AG04450 (cell line): ENCODE data around the gene TBX3. TPM values are rescaled to one million over a fixed set of nuclear protein-coding genes. Genes with fewer than 3 reads are reported as not detected.

Experiments
- CTCF ChIA-PET: fragments of 300-600, 350-600 bp; formaldehyde crosslinking; extraction: SDS; loops from one replicate; lab custom pipeline; 2022; ENCODE audit warnings: antibody characterized with exemption, inconsistent platforms; lab: Charles Lee
- POLR2A ChIA-PET: fragments of 350-600 bp; formaldehyde crosslinking; extraction: SDS; loops from one replicate; lab custom pipeline; 2021; ENCODE audit warnings: antibody characterized with exemption, inconsistent platforms; lab: Yijun Ruan, JAX
- DNase-seq: peaks from one replicate; pipeline ENCODE4 v3.0.0-alpha.2; 2011; ENCODE audit warnings: low read depth, low spot score
- H3K27ac ChIP-seq: one replicate; pipeline ENCODE4 v1.5.1; 2012; ENCODE audit warnings: low read depth, low read length, control low read depth
- H3K27me3 ChIP-seq: one replicate; pipeline ENCODE4 v1.6.0; 2012; ENCODE audit warnings: low read length; ENCODE audit not compliant: control insufficient read depth, insufficient read depth
- H3K4me3 ChIP-seq: 2 replicates; pipeline ENCODE4 v1.5.1; 2011; ENCODE audit warnings: mild to moderate bottlenecking, low read depth, low read length, control low read depth
- H3K9me3 ChIP-seq: 2 replicates; pipeline ENCODE4 v1.5.1; 2012; ENCODE audit warnings: low read length; ENCODE audit not compliant: control insufficient read depth, insufficient read depth
- polyA plus RNA-seq: library from polyadenylated mRNA; depleted of rRNA; stranded (reverse); fragments of >200 nt; gene quantifications from 2 replicates; pipeline ENCODE4 v1.2.3, GENCODE V29; 2011
- TF ChIP-seq, protein P1 (sequence below): IDR thresholded peaks from 2 replicates; pipeline ENCODE4 v1.5.1; 2011; ENCODE audit warnings: low read depth, low read length, control low read depth, inconsistent platforms

TBX3 gene
- polyA plus RNA-seq, 1 experiment = 54.8 TPM

DNA sequence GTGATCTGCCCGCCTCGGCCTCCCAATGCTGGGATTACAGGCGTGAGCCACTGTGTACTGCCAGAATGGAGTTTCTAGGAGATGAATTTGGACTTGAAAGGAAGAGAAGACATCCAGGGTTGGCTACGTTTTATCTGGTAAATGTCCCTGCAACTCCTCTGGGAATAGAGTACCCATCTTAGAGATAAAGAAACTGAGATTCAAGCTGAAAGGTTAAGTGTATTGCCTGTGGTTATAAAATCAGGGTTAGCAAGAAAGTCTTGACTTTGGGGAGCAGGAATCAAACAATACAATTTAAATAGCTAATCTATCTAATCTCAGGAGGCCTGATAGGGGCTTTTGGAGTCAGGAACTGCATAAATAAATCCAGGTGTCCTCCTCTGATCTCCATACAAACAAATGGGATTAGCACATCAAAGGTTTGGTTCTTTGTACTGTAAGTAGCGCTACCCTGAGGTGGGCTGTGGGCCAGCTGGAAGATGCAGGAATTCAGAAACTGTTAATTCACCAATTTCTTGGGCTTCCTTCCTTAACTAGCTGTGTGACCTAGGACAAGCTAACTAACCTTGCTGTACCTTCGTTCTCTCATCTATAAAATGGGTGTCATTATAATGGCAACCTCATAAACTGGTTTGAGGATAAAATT lies 45.1 kb downstream of the TBX3 start:
- Histone ChIP-seq H3K27me3 (peaks cover 2% of the 10 kb centered on the region), H3K27ac (no peak overlapping the region), H3K9me3 (no peaks in the 10 kb centered on the region), H3K4me3 (no peak overlapping the region)
- POLR2A ChIA-PET = no interaction called here
- TF ChIP-seq, protein P1, sequence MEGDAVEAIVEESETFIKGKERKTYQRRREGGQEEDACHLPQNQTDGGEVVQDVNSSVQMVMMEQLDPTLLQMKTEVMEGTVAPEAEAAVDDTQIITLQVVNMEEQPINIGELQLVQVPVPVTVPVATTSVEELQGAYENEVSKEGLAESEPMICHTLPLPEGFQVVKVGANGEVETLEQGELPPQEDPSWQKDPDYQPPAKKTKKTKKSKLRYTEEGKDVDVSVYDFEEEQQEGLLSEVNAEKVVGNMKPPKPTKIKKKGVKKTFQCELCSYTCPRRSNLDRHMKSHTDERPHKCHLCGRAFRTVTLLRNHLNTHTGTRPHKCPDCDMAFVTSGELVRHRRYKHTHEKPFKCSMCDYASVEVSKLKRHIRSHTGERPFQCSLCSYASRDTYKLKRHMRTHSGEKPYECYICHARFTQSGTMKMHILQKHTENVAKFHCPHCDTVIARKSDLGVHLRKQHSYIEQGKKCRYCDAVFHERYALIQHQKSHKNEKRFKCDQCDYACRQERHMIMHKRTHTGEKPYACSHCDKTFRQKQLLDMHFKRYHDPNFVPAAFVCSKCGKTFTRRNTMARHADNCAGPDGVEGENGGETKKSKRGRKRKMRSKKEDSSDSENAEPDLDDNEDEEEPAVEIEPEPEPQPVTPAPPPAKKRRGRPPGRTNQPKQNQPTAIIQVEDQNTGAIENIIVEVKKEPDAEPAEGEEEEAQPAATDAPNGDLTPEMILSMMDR = no peak
- no peak for DNase-seq
- CTCF ChIA-PET = interaction anchor here (0.5 to 5.9 kb wide), 7 partner anchors 14 to 1152 kb away, joined by 3 to 86 read pairs (median 7); no protein-coding TSS in a partner anchor

DNA sequence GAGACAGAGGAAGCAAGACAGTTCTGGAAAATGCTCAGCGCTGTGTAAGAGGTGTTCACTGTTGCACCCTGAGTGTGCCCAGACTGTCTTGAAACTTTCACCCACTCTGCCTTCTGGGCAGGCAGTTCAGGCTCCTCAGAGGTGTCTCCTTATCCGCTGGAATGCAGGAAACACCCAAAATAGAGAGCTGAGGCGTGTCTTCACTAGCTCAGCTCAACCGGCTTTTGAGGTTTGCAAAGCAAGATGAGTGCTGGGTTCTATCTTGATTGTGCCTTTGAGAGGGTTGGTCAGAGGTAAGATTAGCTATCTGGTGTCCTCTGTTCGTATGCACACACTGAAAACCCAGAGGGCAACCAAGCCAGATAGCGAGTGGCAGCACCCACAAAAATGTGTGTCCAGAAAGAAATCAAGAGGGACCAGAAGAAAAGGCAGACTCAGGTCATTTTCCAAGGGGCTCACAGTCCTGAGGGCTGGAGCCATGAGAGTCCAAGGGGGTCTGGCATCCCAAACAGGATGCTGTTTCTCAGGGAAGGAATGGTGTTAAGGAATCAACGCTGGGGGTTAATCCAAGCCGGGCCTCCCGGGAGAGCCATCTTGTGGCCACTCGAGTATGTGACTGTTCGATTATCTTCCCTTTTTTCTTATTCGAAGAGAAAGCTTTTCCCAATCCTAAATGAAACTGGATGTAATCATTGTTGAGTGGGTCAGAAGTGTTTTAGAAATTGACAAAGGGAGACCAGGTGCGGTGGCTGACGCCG lies 47.1 kb downstream of the TBX3 start:
- Histone ChIP-seq H3K27ac (no peak overlapping the region), H3K27me3 (peaks cover 2% of the 10 kb centered on the region)
- POLR2A ChIA-PET = no interaction called here

DNA sequence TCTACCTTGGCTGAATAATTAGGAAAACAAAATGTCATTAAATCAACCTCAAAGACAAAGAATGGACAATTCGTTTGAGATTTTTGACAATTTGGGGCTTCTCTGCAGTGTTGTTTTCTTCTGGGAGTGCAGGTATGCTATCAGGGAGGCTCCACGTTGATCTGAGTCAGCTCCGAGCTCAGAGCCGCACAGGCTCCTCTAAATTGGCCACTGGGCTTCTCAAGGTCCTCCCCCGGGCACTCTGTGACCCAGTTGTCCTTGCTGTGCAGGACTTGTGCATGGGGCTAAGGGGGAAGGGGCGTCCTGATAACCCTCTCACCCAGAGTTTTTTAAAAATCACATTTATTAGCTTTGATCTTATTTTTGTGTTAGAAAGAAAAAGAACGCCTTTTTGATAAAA lies 52.7 kb downstream of the TBX3 start:
- Histone ChIP-seq H3K4me3 (no peak overlapping the region), H3K9me3 (no peaks in the 10 kb centered on the region), H3K27ac (no peak overlapping the region), H3K27me3 (peaks cover 2% of the 10 kb centered on the region)
- CTCF ChIA-PET = interaction anchor here (1.5 to 2.3 kb wide), 2 partner anchors 651 to 665 kb away, joined by 3 to 7 read pairs; partner anchors contain the start of gene RBM19
- no peak for DNase-seq
- TF ChIP-seq, protein P1 = no peak
- POLR2A ChIA-PET = no interaction called here

More for the DNA sequence above, 47.1 kb downstream of the TBX3 start:
- CTCF ChIA-PET = interaction anchor here (0.6 to 5.9 kb wide), 15 partner anchors 12 to 1281 kb away, joined by 3 to 86 read pairs (median 5); no protein-coding TSS in a partner anchor
- H3K4me3 ChIP-seq = no peak overlapping the region
- DNase-seq = no peak
- no peaks in the 10 kb centered on the region for H3K9me3 ChIP-seq
- TF ChIP-seq, protein P1 = peak; percentile 64

DNA sequence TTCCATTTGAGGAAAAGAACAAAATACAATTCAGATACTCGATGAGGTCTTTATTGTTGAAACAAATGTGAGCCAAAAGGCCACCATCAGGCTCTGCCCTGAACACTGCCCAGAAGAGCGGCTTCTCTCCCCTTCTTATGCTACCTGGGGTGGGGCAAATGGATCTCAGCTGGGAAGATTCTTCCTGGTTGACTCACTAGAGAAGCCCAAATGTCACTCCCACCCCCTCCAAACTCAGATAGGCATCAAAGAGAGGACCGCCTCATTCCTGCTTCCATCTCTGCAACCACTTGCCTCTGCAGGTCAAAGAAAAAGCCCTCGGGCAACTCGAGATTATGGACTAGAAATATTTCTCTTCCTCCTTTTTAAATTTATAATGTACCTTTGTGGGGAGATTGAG lies 55.8 kb downstream of the TBX3 start:
- Histone ChIP-seq H3K4me3 (no peak overlapping the region), H3K27ac (no peak overlapping the region), H3K27me3 (peaks cover 2% of the 10 kb centered on the region), H3K9me3 (no peaks in the 10 kb centered on the region)
- DNase-seq = no peak
- TF ChIP-seq, protein P1 = no peak
- CTCF ChIA-PET = interaction anchor here (9.3 kb wide), 1 partner anchor 1289 kb away, joined by 91 read pairs; no protein-coding TSS in a partner anchor
- POLR2A ChIA-PET = no interaction called here

DNA sequence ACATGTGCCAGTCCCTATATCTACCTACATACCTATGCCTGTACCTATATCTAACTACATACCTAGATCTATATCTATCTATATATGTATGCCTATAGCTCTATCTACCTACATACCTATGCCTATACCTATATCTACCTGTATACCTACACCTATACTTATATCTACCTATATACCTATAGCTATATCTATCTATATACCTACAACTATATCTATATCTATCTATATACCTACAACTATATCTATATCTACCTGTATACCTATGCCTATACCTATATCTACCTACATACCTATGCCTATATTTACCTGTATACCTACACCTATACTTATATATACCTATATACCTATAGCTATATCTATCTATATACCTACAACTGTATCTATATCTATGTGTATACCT lies 56.6 kb downstream of the TBX3 start:
- CTCF ChIA-PET = interaction anchor here (3.0 to 9.3 kb wide), 2 partner anchors 29 to 1290 kb away, joined by 19 to 91 read pairs; no protein-coding TSS in a partner anchor
- H3K27ac ChIP-seq = no peak overlapping the region
- DNase-seq = no peak
- TF ChIP-seq, protein P1 = no peak
- no peaks in the 10 kb centered on the region for H3K9me3 ChIP-seq
- no peak overlapping the region for H3K4me3 ChIP-seq
- POLR2A ChIA-PET = no interaction called here
- H3K27me3 ChIP-seq = peaks cover 2% of the 10 kb centered on the region
